ENCODE measurements around the gene SLC38A4.

- no peak for TF ChIP-seq EZH2phosphoT487 (IDR thresholded peaks at IDR 0.05; ENCODE audit: borderline replicate concordance, low read depth)
- TF ChIP-seq CTCF (IDR thresholded peaks at IDR 0.05): no peak
- no peak for TF ChIP-seq RCOR1 (IDR thresholded peaks at IDR 0.05; ENCODE audit: low read length)
These were observed 47.4 kb downstream of the SLC38A4 start for GRCh38 chr12:46778415-46778814.

All from SK-N-SH (cell line).